ENCODE measurements around the gene SYNDIG1L.

The SYNDIG1L gene

GRCh38 chr14:74377976-74378690, 47.9 kb downstream of the SYNDIG1L start:
- H3K36me3 ChIP-seq: no peaks in the 10 kb centered on the region
- TF ChIP-seq, protein P1, sequence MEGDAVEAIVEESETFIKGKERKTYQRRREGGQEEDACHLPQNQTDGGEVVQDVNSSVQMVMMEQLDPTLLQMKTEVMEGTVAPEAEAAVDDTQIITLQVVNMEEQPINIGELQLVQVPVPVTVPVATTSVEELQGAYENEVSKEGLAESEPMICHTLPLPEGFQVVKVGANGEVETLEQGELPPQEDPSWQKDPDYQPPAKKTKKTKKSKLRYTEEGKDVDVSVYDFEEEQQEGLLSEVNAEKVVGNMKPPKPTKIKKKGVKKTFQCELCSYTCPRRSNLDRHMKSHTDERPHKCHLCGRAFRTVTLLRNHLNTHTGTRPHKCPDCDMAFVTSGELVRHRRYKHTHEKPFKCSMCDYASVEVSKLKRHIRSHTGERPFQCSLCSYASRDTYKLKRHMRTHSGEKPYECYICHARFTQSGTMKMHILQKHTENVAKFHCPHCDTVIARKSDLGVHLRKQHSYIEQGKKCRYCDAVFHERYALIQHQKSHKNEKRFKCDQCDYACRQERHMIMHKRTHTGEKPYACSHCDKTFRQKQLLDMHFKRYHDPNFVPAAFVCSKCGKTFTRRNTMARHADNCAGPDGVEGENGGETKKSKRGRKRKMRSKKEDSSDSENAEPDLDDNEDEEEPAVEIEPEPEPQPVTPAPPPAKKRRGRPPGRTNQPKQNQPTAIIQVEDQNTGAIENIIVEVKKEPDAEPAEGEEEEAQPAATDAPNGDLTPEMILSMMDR (IDR thresholded peaks at IDR 0.05; ENCODE audit: low read depth, low read length): no peak
- H3K9me3 ChIP-seq: no peaks in the 10 kb centered on the region

GRCh38 chr14:74368441-74368840, 57.6 kb downstream of the SYNDIG1L start:
- TF ChIP-seq, protein P1 (IDR thresholded peaks at IDR 0.05; ENCODE audit: low read depth, low read length): no peak
- Histone ChIP-seq H3K4me1 (no peaks in the 10 kb centered on the region), H3K9me3 (no peaks in the 10 kb centered on the region), H3K27me3 (peaks cover 9% of the 10 kb centered on the region), H3K4me3 (ENCODE audit: low read depth, low read length) (no peak overlapping the region), H3K36me3 (no peaks in the 10 kb centered on the region)
- no peak for DNase-seq

More at GRCh38 chr14:74377976-74378690, 47.9 kb downstream of the SYNDIG1L start:
- no peak for DNase-seq
- no peaks in the 10 kb centered on the region for H3K4me1 ChIP-seq
- H3K4me3 ChIP-seq (ENCODE audit: low read depth, low read length): no peak overlapping the region
- H3K27me3 ChIP-seq: peaks cover 11% of the 10 kb centered on the region

- Histone ChIP-seq H3K4me3 (ENCODE audit: low read depth, low read length) (no peak overlapping the region), H3K4me1 (no peaks in the 10 kb centered on the region), H3K27me3 (peaks cover 9% of the 10 kb centered on the region), H3K9me3 (no peaks in the 10 kb centered on the region), H3K36me3 (no peaks in the 10 kb centered on the region)
- no peak for DNase-seq
- TF ChIP-seq, protein P1 (IDR thresholded peaks at IDR 0.05; ENCODE audit: low read depth, low read length): no peak
Measured at GRCh38 chr14:74368026-74368425, 58.0 kb downstream of the SYNDIG1L start.

DNA sequence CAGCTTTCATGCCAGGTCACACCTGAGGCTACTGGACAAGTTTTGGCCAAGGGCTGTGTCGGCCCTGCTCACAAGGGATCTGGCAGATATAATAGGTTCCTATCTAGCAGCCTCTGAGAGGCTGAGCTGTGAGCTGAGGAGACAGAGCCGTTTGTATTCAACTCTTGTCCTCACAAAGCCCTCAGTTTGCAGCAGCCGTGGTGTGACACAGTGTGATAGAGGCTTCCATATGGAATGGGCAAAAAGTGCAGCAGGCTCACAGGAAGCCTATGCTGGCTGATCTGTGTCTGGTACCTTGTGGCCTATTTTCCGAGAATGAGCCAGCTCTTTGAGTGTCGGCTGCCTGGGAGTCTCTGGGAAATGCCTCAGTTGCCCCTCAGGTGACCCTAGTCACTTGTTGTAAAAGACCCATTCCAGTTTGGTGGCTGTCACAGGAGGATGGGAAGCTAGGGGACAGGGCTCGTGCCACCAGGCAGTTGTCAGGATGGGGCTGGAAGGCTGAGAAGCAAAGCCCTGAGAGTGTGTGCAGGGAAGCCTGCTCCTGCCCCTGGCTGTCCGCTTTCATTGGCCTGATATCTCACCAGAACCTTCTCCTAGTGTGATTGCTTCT, 61.6 kb downstream of the SYNDIG1L start:
- H3K4me3 ChIP-seq (ENCODE audit: low read depth, low read length): no peak overlapping the region
- no peaks in the 10 kb centered on the region for H3K36me3 ChIP-seq
- DNase-seq: no peak
- H3K4me1 ChIP-seq: no peaks in the 10 kb centered on the region
- TF ChIP-seq, protein P1 (IDR thresholded peaks at IDR 0.05; ENCODE audit: low read depth, low read length): no peak
- peaks cover 11% of the 10 kb centered on the region; the same call in 1 of the 2 replicates for H3K27me3 ChIP-seq
- H3K9me3 ChIP-seq: no peaks in the 10 kb centered on the region

- TF ChIP-seq, protein P1 (IDR thresholded peaks at IDR 0.05; ENCODE audit: low read depth, low read length): peak; percentile 98
- no peaks in the 10 kb centered on the region for H3K4me1 ChIP-seq
Measured at GRCh38 chr14:74362361-74362915, 63.6 kb downstream of the SYNDIG1L start.

DNA sequence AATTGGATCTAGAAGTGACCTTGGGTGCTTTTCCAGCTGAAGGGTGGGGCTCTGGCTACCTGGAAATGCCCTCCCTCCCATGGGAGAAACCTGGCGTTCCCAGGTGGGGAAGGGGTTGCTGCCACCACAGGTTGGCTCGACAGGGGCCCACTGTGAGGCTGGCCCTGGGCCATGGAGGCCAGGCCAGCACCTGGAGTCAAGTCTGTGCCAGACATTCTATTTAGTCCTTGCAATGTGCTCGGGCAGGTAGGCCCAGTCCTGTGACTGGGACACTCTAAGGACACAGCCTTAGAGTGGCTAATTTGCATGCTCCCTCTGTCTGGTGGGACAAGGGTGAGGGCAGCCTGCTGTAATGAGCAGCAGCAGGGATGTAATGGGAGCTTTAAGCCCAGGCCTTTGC, 65.8 kb downstream of the SYNDIG1L start:
- H3K9me3 ChIP-seq: no peaks in the 10 kb centered on the region
- DNase-seq: no peak
- no peak overlapping the region for H3K4me3 ChIP-seq (ENCODE audit: low read depth, low read length)
- H3K36me3 ChIP-seq: no peaks in the 10 kb centered on the region
- no peaks in the 10 kb centered on the region for H3K4me1 ChIP-seq
- H3K27me3 ChIP-seq: peaks cover 17% of the 10 kb centered on the region
- TF ChIP-seq, protein P1 (IDR thresholded peaks at IDR 0.05; ENCODE audit: low read depth, low read length): no peak

More at GRCh38 chr14:74362361-74362915, 63.6 kb downstream of the SYNDIG1L start:
- Histone ChIP-seq H3K27me3 (peaks cover 15% of the 10 kb centered on the region), H3K9me3 (no peaks in the 10 kb centered on the region), H3K36me3 (no peaks in the 10 kb centered on the region), H3K4me3 (ENCODE audit: low read depth, low read length) (no peak overlapping the region)
- DNase-seq: peak; percentile 79

All from BE2C (cell line).